ENCODE measurements around the gene BTG4. TPM values are rescaled to one million over a fixed set of nuclear protein-coding genes. Genes with fewer than 3 reads are reported as not detected.

The BTG4 gene
- polyA plus RNA-seq, 1 donor from 2014 or later, result not detected

DNA sequence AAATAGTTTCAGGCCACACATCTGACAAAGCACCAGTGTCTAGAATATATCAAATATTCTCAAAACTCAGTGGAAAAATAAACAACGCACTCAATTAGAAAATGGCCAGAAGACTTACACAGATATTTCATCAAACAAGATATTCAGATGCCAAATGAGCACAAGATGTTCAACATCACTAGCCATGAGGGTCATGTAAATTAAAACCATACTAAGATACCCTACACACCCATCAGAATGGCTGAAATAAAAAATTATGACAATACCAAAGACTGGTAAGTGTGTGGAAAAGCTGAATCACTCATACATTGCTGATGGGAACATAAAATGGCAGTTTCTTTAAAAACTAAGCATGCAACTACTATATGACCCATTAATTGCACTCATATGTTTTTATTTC is 21.7 kb downstream of the BTG4 start:
- H3K9me3 Mint-ChIP-seq, result peaks cover 3 to 21% (median 8%) of the 10 kb centered on the region in 3 donors
- peaks cover 10% of the 10 kb centered on the region for H3K36me3 Mint-ChIP-seq
- H3K4me1 Mint-ChIP-seq, result no peaks in the 10 kb centered on the region
- no peak overlapping the region for H3K27ac Mint-ChIP-seq
- H3K27me3 Mint-ChIP-seq, result peaks cover 8% of the 10 kb centered on the region
- H3K4me3 Mint-ChIP-seq, result no peak overlapping the region

DNA sequence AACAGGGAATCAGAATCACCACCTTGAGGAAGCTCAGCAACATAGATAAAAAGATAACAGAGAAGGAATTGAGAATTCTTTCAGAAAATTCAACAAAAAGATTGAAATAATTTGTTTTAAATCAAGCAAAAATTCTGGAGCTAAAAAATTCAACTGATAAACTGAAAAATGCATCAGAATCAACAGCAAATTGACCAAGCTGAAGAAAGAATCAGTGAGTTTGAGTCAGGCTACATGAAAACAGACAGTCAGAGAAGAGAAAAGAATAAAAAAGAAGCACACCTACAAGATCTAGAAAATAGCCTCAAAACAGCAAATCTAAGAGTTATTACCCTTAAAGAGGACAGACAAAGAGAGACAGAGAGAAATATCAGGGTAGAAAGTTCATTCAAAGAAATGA is 28.8 kb downstream of the BTG4 start:
- no peak overlapping the region for H3K27ac Mint-ChIP-seq
- peaks cover 4% of the 10 kb centered on the region for H3K36me3 Mint-ChIP-seq
- H3K9me3 Mint-ChIP-seq, result peaks cover 12 to 41% (median 33%) of the 10 kb centered on the region in 3 donors
- H3K4me3 Mint-ChIP-seq, result no peak overlapping the region
- peaks cover 16% of the 10 kb centered on the region for H3K27me3 Mint-ChIP-seq
- peaks cover 0 to under 1% (median 0%) of the 10 kb centered on the region in 3 donors for H3K4me1 Mint-ChIP-seq

DNA sequence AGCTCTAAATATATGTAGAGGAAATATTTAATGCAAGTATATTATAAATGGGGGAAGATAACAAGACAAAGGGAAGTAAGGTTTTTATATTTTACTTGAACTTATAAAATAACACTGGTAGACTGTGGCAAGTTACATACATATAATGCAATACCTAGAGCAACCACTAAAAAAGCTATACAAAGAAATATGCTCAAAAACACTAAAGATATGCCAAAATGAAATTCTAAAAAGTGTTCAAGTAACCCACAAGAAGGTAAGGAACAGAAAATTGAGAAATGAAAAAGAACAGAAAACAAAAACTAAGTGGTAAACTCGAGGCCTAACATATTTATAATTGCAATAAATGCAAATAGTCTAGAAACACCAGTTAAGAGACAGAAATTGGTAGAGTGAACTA is 32.5 kb downstream of the BTG4 start:
- peak overlapping the region in 1 of 4 donors; percentile 14 for H3K4me3 Mint-ChIP-seq
- H3K27ac Mint-ChIP-seq, result no peak overlapping the region
- H3K36me3 Mint-ChIP-seq, result no peaks in the 10 kb centered on the region
- peaks cover 17% of the 10 kb centered on the region for H3K27me3 Mint-ChIP-seq
- peaks cover 12 to 26% (median 24%) of the 10 kb centered on the region in 3 donors for H3K9me3 Mint-ChIP-seq
- H3K4me1 Mint-ChIP-seq, result peaks cover 0 to 2% (median 0%) of the 10 kb centered on the region in 3 donors

DNA sequence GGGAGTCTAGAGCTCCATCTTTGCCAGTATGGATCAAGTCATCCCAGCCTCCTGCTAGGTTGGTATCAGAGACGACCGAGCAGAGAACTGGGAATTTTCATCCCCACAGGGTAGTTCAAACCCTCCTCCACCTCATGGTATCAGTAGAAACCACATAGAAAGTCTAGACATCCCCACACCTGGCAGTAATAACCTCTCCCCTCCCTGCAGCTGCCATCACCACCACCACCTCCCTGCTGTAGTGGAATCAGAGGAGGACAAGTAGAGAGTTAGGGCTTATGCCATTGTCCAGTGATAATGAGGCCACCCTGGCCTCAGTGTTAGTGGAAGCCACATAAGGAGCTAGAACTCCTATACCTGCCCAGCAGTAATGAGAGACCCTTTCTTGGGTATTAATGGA is 34.3 kb downstream of the BTG4 start:
- H3K4me1 Mint-ChIP-seq, result peaks cover 0 to 2% (median 0%) of the 10 kb centered on the region in 3 donors
- peaks cover 8 to 21% (median 9%) of the 10 kb centered on the region in 3 donors for H3K9me3 Mint-ChIP-seq
- no peak overlapping the region for H3K27ac Mint-ChIP-seq
- peaks cover 17% of the 10 kb centered on the region for H3K27me3 Mint-ChIP-seq
- no peak overlapping the region for H3K4me3 Mint-ChIP-seq
- H3K36me3 Mint-ChIP-seq, result no peaks in the 10 kb centered on the region

DNA sequence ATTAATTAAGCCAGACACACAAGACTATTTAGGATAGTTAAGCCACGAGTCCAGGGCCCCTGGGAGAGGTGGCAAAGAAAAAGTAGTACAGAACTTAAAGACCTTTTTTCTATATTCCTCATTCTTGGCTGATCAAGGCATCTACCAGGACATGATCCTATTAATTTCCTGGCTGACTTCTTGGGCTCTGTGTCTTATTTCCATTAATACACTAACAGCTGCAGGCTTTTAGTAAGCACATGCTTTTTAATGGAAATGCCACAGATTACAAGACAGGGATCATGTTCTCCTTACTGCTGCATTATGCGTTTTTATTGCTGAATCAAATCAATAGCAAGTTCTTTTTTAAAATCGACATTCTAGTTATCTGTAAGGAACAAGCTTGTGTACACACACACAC is 35.2 kb downstream of the BTG4 start:
- peaks cover 0 to 2% (median 0%) of the 10 kb centered on the region in 3 donors for H3K4me1 Mint-ChIP-seq
- no peaks in the 10 kb centered on the region for H3K36me3 Mint-ChIP-seq
- no peak overlapping the region for H3K4me3 Mint-ChIP-seq
- H3K27ac Mint-ChIP-seq, result no peak overlapping the region
- H3K9me3 Mint-ChIP-seq, result peaks cover 0 to 15% (median 9%) of the 10 kb centered on the region in 3 donors
- peaks cover 17% of the 10 kb centered on the region for H3K27me3 Mint-ChIP-seq

DNA sequence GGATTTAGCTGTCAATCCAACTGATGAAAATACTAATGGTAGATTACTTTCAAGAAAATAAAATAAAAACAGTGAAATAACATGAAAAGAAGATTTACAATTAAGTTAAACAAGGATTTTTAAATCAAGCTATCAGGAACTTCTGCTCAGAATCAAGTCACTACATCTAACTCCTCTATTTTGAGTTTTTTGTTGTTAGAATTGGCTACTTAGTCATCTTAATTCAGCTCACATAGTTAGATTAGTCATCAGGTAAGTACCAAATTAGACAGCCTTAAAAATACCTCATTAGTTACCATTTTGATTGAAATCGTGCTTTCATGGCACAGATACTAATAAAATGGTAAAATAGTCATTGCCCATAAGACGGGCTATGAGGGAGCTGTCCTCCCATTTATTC is 35.8 kb downstream of the BTG4 start:
- Mint-ChIP-seq H3K4me1 (peaks cover 0 to 2% (median 0%) of the 10 kb centered on the region in 3 donors), H3K36me3 (no peaks in the 10 kb centered on the region), H3K4me3 (no peak overlapping the region)

DNA sequence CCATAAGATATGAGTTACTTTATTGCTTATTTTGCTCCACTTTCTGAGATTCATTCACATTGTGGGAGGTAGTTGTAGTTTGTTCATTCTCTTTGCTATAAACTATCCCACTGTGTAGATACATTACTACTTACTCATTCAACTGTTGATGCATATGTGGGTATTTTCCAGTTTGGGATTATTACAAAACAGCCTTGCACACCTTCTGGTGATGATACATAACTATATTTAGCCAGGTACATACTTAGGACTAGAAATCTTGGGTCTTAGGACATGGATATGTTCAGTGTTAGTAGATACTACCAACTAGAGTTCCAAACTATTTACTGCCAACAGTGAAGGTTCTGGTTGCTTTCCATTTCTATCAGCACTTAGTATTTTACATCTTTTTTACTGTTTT is 37.8 kb downstream of the BTG4 start:
- no peak overlapping the region for H3K4me3 Mint-ChIP-seq
- peaks cover 0 to 7% (median 5%) of the 10 kb centered on the region in 3 donors for H3K9me3 Mint-ChIP-seq
- no peaks in the 10 kb centered on the region for H3K36me3 Mint-ChIP-seq

More for the DNA sequence above, 35.8 kb downstream of the BTG4 start:
- H3K9me3 Mint-ChIP-seq, result peaks cover 0 to 15% (median 9%) of the 10 kb centered on the region in 3 donors
- peaks cover 17% of the 10 kb centered on the region for H3K27me3 Mint-ChIP-seq
- H3K27ac Mint-ChIP-seq, result no peak overlapping the region

DNA sequence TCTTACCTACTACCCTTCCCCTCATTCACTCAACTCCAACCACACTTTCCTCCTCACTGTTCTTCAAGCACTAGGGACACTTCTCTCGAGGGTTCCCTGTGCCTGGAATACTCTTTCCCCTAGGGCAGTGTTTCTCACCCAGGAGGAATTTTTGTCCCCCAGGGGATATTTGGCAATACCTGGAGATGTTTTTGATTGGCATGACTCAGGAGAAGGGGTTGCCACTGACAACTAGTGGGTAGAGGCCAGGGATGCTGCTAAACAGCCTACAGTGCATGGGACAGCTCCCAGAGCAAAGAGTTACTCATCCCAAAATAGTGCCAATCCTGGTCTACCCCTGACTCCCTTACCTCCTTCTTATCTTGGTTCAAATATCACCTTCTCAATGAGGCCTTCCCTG is 40.0 kb downstream of the BTG4 start:
- no peak overlapping the region for H3K27ac Mint-ChIP-seq
- peaks cover 6% of the 10 kb centered on the region for H3K27me3 Mint-ChIP-seq
- H3K36me3 Mint-ChIP-seq, result no peaks in the 10 kb centered on the region
- H3K9me3 Mint-ChIP-seq, result peaks cover 0 to 7% (median 3%) of the 10 kb centered on the region in 3 donors
- H3K4me3 Mint-ChIP-seq, result no peak overlapping the region
- no peaks in the 10 kb centered on the region for H3K4me1 Mint-ChIP-seq

More for the DNA sequence above, 37.8 kb downstream of the BTG4 start:
- no peak overlapping the region for H3K27ac Mint-ChIP-seq
- H3K4me1 Mint-ChIP-seq, result peaks cover 0 to 2% (median 0%) of the 10 kb centered on the region in 3 donors
- H3K27me3 Mint-ChIP-seq, result peaks cover 16% of the 10 kb centered on the region

DNA sequence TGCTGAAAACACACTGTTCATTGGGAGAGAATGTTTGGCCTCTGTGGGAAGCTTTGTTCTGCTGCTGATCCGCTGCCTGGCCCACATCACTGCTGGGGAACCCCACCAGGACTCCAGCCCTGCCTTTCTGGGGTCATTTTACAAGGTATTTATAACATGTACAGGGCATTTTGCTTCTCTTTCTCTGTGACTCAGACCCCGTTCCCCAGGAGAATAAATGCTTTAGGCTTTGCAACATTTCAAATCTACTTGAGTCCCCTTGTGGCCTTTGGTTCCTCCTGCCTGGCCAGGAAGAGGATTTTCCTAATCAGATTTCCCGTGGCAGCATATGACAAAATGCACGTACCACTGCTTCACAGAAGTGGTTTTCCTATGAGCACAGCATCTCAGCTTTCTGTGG is 43.0 kb downstream of the BTG4 start:
- Mint-ChIP-seq H3K27me3 (peaks cover 10% of the 10 kb centered on the region), H3K4me1 (peaks cover 0 to 2% (median 0%) of the 10 kb centered on the region in 3 donors), H3K36me3 (no peaks in the 10 kb centered on the region), H3K27ac (no peak overlapping the region), H3K9me3 (no peaks in the 10 kb centered on the region), H3K4me3 (no peak overlapping the region)

DNA sequence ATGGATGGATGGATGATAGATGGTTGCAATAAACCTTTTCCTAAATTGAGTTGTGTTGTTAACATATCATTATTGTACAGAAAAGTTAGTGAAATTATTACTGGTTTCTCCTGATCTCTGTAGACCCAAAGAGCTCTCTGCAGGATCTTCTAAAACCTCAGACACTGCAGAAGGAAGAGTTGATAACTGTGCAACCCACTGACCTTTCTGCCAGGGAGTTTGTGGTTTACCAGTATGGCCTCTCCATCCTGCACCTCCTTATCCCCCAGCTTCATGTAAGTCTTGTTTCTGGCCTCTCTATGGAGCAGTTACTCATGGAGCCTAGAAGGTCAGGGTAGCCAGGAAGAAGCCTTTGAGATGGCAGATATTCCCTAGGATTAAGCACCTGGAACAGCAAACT is 45.6 kb downstream of the BTG4 start:
- H3K4me1 Mint-ChIP-seq, result peaks cover 0 to 2% (median 0%) of the 10 kb centered on the region in 3 donors
- H3K27ac Mint-ChIP-seq, result no peak overlapping the region
- peaks cover 10% of the 10 kb centered on the region for H3K27me3 Mint-ChIP-seq
- H3K9me3 Mint-ChIP-seq, result no peaks in the 10 kb centered on the region
- H3K36me3 Mint-ChIP-seq, result no peaks in the 10 kb centered on the region
- no peak overlapping the region for H3K4me3 Mint-ChIP-seq

DNA sequence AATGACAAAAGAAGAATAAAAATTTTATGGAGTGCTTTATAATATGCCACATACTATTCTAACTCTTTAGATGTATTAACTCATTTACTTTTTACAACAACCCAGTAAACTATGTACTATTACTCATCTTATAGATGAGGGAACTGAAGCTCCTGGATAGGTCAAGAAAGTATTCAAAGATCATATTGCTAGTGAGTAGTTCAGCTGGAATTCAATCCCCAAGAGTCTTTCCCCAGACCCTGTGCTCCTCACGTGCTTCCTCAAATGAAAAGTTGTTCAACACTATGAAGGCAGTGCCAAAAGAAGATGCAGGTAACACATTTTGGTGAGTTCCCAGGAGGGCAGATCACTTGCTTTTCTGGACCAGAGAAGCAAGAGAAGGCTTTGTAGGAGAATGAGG is 46.8 kb downstream of the BTG4 start:
- Mint-ChIP-seq H3K4me1 (peaks cover 0 to 2% (median 0%) of the 10 kb centered on the region in 3 donors), H3K27ac (no peak overlapping the region), H3K27me3 (peaks cover 11% of the 10 kb centered on the region), H3K4me3 (no peak overlapping the region), H3K9me3 (no peaks in the 10 kb centered on the region), H3K36me3 (no peaks in the 10 kb centered on the region)

DNA sequence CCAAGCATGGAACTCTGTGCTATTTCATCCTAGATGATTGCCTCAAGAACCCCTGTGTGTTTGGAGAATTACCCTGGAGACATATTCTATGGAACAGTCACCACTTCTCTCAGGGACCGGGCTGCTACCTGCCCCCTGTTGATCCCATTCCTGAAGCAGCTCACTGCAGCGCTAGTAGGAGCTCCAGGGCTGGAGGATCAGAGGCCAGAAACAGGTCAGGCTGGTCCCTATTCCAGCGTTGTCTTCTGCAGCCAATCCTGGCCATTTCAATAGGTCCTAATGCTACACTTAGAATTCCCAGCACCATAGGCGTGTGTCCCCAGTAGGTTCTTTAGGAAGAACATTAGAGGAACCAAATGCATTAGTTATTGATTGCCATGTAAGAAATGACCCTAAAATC is 48.9 kb downstream of the BTG4 start:
- Mint-ChIP-seq H3K36me3 (no peaks in the 10 kb centered on the region), H3K9me3 (no peaks in the 10 kb centered on the region), H3K27ac (no peak overlapping the region), H3K27me3 (peaks cover 18% of the 10 kb centered on the region), H3K4me3 (no peak overlapping the region), H3K4me1 (peaks cover 0 to 2% (median 0%) of the 10 kb centered on the region in 3 donors)

DNA sequence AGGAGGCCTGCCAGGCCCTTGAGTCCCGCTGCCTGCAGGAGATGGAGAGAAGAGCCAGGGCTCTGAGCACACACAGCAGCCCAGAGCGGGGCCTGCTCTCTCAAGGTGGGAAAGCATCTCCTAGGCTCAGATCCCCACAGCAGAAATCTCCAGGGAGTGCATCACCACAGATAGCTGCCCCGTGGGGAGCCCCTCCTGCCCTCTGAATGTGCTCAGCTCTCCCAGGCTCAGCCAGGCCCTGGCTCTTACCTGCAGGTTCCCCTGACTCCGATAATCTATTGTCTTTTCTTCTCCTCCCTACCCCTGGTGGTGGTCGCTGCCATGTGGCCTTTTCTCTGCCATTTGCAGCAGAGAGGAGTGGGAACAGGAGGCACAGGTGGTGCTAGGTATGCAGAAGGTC is 49.9 kb downstream of the BTG4 start:
- H3K4me3 Mint-ChIP-seq, result no peak overlapping the region
- H3K27ac Mint-ChIP-seq, result no peak overlapping the region
- peaks cover 0 to 2% (median 0%) of the 10 kb centered on the region in 3 donors for H3K4me1 Mint-ChIP-seq
- H3K36me3 Mint-ChIP-seq, result no peaks in the 10 kb centered on the region
- H3K9me3 Mint-ChIP-seq, result no peaks in the 10 kb centered on the region
- H3K27me3 Mint-ChIP-seq, result peaks cover 18% of the 10 kb centered on the region

DNA sequence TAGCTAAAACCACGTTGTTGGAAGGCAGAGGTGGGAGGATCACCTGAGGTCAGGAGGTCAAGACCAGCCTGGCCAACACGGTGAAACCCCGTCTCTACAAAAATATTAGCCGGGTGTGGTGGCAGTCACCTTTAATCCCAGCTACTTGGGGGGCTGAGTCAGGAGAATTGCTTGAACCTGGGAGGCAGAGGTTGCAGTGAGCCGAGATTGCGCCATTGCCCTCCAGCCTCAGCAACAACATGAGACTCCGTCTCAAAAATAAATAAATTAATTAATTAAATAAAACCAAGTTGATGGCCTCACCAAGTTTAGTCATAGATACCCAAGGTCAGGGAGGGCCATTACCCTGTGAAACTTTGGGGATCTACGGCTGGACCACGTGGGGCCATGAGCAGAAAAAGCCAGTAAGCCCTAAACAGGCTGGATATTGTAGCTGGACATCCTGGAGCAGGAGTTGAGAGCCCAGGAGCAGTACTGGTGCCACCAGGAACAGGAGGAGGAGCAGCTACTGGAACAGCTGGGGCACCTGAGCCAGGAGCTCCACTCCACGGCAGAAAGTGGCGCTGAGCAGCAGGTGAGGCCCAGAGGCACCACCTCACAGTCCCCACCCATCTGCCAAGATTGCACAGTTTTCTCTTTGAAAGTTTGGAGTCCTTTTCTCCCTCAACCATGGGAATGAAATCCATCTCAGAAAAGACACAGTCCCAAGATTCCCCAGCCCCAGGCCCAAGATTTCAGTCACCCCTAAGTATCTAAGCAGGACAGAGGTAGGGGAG is 50.5 kb downstream of the BTG4 start:
- Mint-ChIP-seq H3K36me3 (no peaks in the 10 kb centered on the region), H3K27ac (no peak overlapping the region), H3K27me3 (peaks cover 22% of the 10 kb centered on the region)

DNA sequence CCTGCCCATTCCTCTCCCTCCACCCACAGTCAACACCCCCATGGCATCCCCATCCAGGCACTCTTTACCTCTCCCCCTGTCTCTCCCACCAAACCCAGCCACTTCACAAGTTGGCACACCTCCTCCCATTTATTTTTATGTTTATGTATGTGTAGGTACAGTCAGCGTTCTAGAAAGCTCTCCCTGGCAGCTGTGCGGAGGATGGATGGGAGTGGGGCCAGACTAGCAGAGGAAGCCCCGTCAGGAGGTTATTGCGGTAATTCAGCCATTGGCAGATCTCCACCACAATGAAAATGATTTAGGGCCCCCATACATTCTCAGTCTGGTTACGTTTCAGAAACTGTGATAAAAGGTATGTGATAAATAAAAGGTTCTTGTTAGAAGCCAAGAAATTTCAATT is 51.3 kb downstream of the BTG4 start:
- H3K9me3 Mint-ChIP-seq, result no peaks in the 10 kb centered on the region
- peaks cover 0 to 2% (median 0%) of the 10 kb centered on the region in 3 donors for H3K4me1 Mint-ChIP-seq
- H3K4me3 Mint-ChIP-seq, result no peak overlapping the region
- H3K27me3 Mint-ChIP-seq, result peaks cover 22% of the 10 kb centered on the region
- no peaks in the 10 kb centered on the region for H3K36me3 Mint-ChIP-seq
- H3K27ac Mint-ChIP-seq, result no peak overlapping the region

More for the DNA sequence above, 50.5 kb downstream of the BTG4 start:
- Mint-ChIP-seq H3K4me3 (no peak overlapping the region), H3K9me3 (no peaks in the 10 kb centered on the region), H3K4me1 (peaks cover 0 to 2% (median 0%) of the 10 kb centered on the region in 3 donors)

DNA sequence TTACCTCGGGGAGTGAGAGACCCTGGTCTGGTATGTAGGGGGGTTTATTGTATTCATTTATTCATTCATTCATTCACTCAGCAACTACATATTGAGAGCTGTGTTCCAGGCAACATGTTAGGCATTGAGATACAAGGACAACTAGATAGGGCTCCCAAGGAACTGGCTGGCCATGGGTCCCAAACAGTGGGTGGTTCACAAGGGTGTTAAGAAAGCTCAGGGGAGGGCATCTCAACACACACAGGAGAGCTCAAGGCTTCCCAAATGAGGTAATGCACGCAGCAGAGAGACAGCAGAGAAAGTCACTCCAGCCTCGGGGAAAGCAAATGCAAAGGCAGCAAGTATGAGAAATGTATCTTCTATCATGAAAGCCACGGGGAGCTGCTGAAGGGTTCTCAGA is 51.8 kb downstream of the BTG4 start:
- Mint-ChIP-seq H3K36me3 (no peaks in the 10 kb centered on the region), H3K4me3 (no peak overlapping the region), H3K9me3 (no peaks in the 10 kb centered on the region), H3K27ac (no peak overlapping the region), H3K4me1 (peaks cover 0 to 2% (median 0%) of the 10 kb centered on the region in 3 donors), H3K27me3 (peaks cover 19% of the 10 kb centered on the region)

Data from IgD-negative memory B cell (primary cell).